HCT116 (cell line): ENCODE measurements around the gene BRS3.

ENCODE experiments used
- ATF3 ChIP-seq: IDR thresholded peaks from 2 replicates; pipeline ENCODE4 v1.6.1; 2012
- CTCF ChIP-seq, 3 experiments: fragments of 200-600 bp in 1 of 3; sonication (generic) in 1 of 3; IDR thresholded peaks in 2 of 3; conservative IDR thresholded peaks in 1 of 3; 2 replicates each; pipeline ENCODE4 v1.5.1; 2012 to 2017; ENCODE audit warnings: low read depth in 2 of 3, low read length in 2 of 3, antibody characterized with exemption in 1 of 3, borderline replicate concordance in 1 of 3, control low read depth in 1 of 3, mild to moderate bottlenecking in 1 of 3, mixed read lengths in 1 of 3, mixed run types in 1 of 3, moderate library complexity in 1 of 3; ENCODE audit not compliant: insufficient read depth in 1 of 3
- POLR2A ChIP-seq: IDR thresholded peaks from 2 replicates; pipeline ENCODE4 v1.7.0; 2011; ENCODE audit warnings: borderline replicate concordance; ENCODE audit not compliant: insufficient read depth, insufficient read length; ENCODE audit errors: extremely low read depth
- POLR2AphosphoS5 ChIP-seq: IDR thresholded peaks from 2 replicates; pipeline ENCODE4 v1.6.1; 2011; ENCODE audit warnings: mild to moderate bottlenecking, low read depth, low read length, moderate library complexity
- TF ChIP-seq, protein P1 (sequence below): IDR thresholded peaks from 2 replicates; pipeline ENCODE4 v1.6.1; 2012

GRCh38 chrX:136528645-136529315, 41.0 kb downstream of the BRS3 start:
- TF ChIP-seq, protein P1, sequence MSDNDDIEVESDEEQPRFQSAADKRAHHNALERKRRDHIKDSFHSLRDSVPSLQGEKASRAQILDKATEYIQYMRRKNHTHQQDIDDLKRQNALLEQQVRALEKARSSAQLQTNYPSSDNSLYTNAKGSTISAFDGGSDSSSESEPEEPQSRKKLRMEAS, result no peak
- TF ChIP-seq POLR2A (no peak), CTCF (IDR thresholded peaks at IDR 0.05 in 2 of 3, conservative IDR thresholded peaks at IDR 0.05 in 1 of 3; ENCODE audit: borderline replicate concordance in 1 of 3, insufficient read depth in 1 of 3, low read depth in 2 of 3, low read length in 2 of 3) (no peak), POLR2AphosphoS5 (no peak), ATF3 (no peak)
